Naive thymus-derived CD4-positive, alpha-beta T cell (primary cell): ENCODE data around the gene USPL1. TPM values are rescaled to one million over a fixed set of nuclear protein-coding genes. Genes with fewer than 3 reads are reported as not detected.

Experiments used
- ATAC-seq: fragments of 150-1000 bp; cut with Tn5 transposase; 2 replicates; pipeline ENCODE4 v1.10.0; 2021; ENCODE audit warnings: mild to moderate bottlenecking, moderate library complexity
- CTCF ChIA-PET: fragments of 350-600 bp; sonication (Branson Sonifier 250); formaldehyde crosslinking; loops from one replicate; lab custom pipeline; 2021; ENCODE audit warnings: antibody characterized with exemption; lab: Charles Lee
- POLR2A ChIA-PET: fragments of 350-600 bp; sonication (Branson Sonifier 250); formaldehyde crosslinking; loops from one replicate; lab custom pipeline; 2021; ENCODE audit warnings: antibody characterized with exemption, inconsistent platforms; lab: Charles Lee
- DNase-seq, 9 donors: peaks; one replicate each; pipeline versions ENCODE4 v3.0.0 to v3.0.0-alpha.2; 2020 to 2022; ENCODE audit warnings: mixed read lengths in 1 of 9
- H3K27ac ChIP-seq: one replicate; pipeline ENCODE4 v1.7.0; 2013; ENCODE audit warnings: mild to moderate bottlenecking, low read depth, low read length, moderate library complexity
- H3K27me3 ChIP-seq, 2 donors: one replicate each; pipeline ENCODE4 v1.7.0; 2013; ENCODE audit warnings: low read length in 2 of 2, mild to moderate bottlenecking in 2 of 2, moderate library complexity in 2 of 2; ENCODE audit not compliant: control insufficient read depth in 2 of 2, insufficient read depth in 2 of 2
- H3K36me3 ChIP-seq, 3 experiments: 1 replicate in 2 of 3; 2 replicates in 1 of 3; pipeline ENCODE4 v1.7.0; 2013; ENCODE audit warnings: low read length in 3 of 3, mild to moderate bottlenecking in 3 of 3, moderate library complexity in 1 of 3; ENCODE audit not compliant: insufficient read depth in 3 of 3, control insufficient read depth in 2 of 3
- H3K4me1 ChIP-seq, 2 donors: one replicate each; pipeline ENCODE4 v1.7.0; 2013; ENCODE audit warnings: low read length in 2 of 2, mild to moderate bottlenecking in 2 of 2, moderate library complexity in 1 of 2; ENCODE audit not compliant: control insufficient read depth in 2 of 2, insufficient read depth in 2 of 2
- H3K4me3 ChIP-seq: 2 replicates; pipeline ENCODE4 v1.7.0; 2013; ENCODE audit warnings: mild to moderate bottlenecking, low read length
- H3K9me3 ChIP-seq, 3 experiments: 1 replicate in 2 of 3; 2 replicates in 1 of 3; pipeline ENCODE4 v1.7.0; 2013; ENCODE audit warnings: low read length in 3 of 3; ENCODE audit not compliant: control insufficient read depth in 2 of 3
- H3K27ac Mint-ChIP-seq, 9 donors: one replicate each; pipeline ENCODE4 v1.8.0; 2020 to 2022; ENCODE audit warnings: mixed read lengths in 9 of 9, mild to moderate bottlenecking in 8 of 9, moderate library complexity in 5 of 9, inconsistent platforms in 2 of 9
- H3K27me3 Mint-ChIP-seq, 5 donors: one replicate each; pipeline ENCODE4 v1.8.0; 2021 to 2022; ENCODE audit warnings: mixed read lengths in 5 of 5, mild to moderate bottlenecking in 1 of 5
- H3K36me3 Mint-ChIP-seq, 5 donors: one replicate each; pipeline ENCODE4 v1.8.0; 2020 to 2022; ENCODE audit warnings: mixed read lengths in 5 of 5, mild to moderate bottlenecking in 3 of 5, inconsistent platforms in 1 of 5
- H3K4me1 Mint-ChIP-seq, 7 donors: one replicate each; pipeline ENCODE4 v1.8.0; 2020 to 2022; ENCODE audit warnings: mixed read lengths in 7 of 7, mild to moderate bottlenecking in 3 of 7, inconsistent platforms in 1 of 7
- H3K4me3 Mint-ChIP-seq, 10 donors: one replicate each; pipeline ENCODE4 v1.8.0; 2020 to 2022; ENCODE audit warnings: mild to moderate bottlenecking in 10 of 10, mixed read lengths in 10 of 10, moderate library complexity in 6 of 10, inconsistent platforms in 2 of 10
- H3K9me3 Mint-ChIP-seq, 11 donors: one replicate each; pipeline ENCODE4 v1.8.0; 2020 to 2022; ENCODE audit warnings: mixed read lengths in 11 of 11, mild to moderate bottlenecking in 4 of 11, inconsistent platforms in 1 of 11, moderate library complexity in 1 of 11
- intact Hi-C, 2 donors: fragments of 100-400 bp; cut with micrococcal nuclease; formaldehyde crosslinking; loops; one replicate each; pipeline ENCODE4 v1.15.1; 2023
- polyA plus RNA-seq, 2 donors: library from polyadenylated mRNA; unstranded; fragments of 300-500 nt; fragmentation: Illumina TruSeq; gene quantifications; one replicate each; pipeline ENCODE4 v1.2.3, GENCODE V29; 2021
- total RNA-seq, 6 experiments: library from RNA in 5 of 6; stranded (reverse) in 5 of 6; gene quantifications; 1 replicate in 5 of 6; 2 replicates in 1 of 6; pipeline ENCODE4 v1.2.3 and lab custom pipeline; 2021 to 2026

USPL1 gene
- total and polyA plus RNA-seq, 7 experiments from 2014 or later, result 17.4 to 34.7 (median 26.6) TPM

DNA sequence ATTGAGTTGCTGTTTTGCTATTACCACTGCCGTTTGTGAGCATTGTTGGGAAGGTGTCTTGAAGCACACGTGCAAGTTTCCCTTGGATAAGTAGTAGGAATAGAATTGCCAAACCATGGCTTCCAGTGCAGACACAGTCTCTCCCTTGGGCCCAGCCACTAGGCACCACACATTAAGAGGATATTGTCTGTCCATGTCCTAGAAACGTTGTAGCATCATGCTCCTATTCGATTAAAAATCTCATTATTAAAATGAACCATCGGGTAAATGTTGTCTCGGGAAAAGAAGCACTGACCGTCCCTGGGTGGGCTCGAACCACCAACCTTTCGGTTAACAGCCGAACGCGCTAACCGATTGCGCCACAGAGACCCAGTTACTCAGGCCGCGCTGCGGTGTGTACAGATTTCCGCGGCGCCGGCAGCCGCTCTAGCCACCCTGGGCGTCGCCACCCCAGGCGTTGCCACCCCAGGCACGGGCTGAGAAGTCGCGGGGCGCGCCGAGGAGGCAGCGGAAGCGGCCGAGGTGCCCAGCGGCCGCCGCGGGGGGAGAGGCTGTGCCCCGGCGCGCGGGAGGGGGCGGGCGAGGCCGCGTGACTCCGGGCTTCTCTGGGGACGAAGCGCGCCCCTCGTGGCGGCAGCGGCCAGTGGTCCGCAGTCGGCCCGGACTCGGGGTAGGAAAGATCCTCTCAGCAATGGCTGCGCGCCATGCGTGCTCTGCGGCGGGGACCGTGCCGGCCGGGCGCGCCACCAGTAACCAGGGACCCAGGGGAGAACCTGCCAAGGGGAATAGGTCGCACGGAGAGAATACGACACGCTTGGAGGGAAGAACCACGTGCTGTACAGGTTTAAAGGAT, 56.2 kb downstream of the USPL1 start:
- ATAC-seq, result peak; percentile 97
- peak overlapping the region; percentile 72 to 90 (median 88) for H3K4me3 Mint-ChIP-seq
- peaks cover 2 to 32% (median 15%) of the 10 kb centered on the region in 7 donors for H3K4me1 Mint-ChIP-seq
- peaks cover 0 to 36% (median 0%) of the 10 kb centered on the region in 5 donors for H3K27me3 Mint-ChIP-seq
- Histone ChIP-seq H3K9me3 (no peaks in the 10 kb centered on the region), H3K4me1 (peaks cover 0 to 5% of the 10 kb centered on the region in 2 donors), H3K27me3 (no peaks in the 10 kb centered on the region), H3K4me3 (peak overlapping the region; percentile 67), H3K27ac (peak overlapping the region; percentile 38), H3K36me3 (no peaks in the 10 kb centered on the region)
- peak; percentile 79 to 94 (median 86) for DNase-seq
- intact Hi-C loops, result loop anchor here (1.0 to 10.0 kb wide), 9 partner anchors 20 to 822 kb away; partner anchors contain the start of genes HMGB1 (in 2 of the 2), USPL1 (in 2 of the 2) and UBL3 (in 1 of the 2)
- no peaks in the 10 kb centered on the region for H3K36me3 Mint-ChIP-seq
- ChIA-PET POLR2A (interaction anchor here (1.6 kb wide), 1 partner anchor 61 kb away, joined by 3 read pairs; the partner anchor contains the start of gene ALOX5AP), CTCF (interaction anchor here (0.7 kb wide), 1 partner anchor 58 kb away, joined by 3 read pairs; no protein-coding TSS in a partner anchor)
- peak overlapping the region; percentile 81 to 98 (median 91) for H3K27ac Mint-ChIP-seq
- H3K9me3 Mint-ChIP-seq, result peaks cover 0 to 8% (median 0%) of the 10 kb centered on the region in 11 donors

DNA sequence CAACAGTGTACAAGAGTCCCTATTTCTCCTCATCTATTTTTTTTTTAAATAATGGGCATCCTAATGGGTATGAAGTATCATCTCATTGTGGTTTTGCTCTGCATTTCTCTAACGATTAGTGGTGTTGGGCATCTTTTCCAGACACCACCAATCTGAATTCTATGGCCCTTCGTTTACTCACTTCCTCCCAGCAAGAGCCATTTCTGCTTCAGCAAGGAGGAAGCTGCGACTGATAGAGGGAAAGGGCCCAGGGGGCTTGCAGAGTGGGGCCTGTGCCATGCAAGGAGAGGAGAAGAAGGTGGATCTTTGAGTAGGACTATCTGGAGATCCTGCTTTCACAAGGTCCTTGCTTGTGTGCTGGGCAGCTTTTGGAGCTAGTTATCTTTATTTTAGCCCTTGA, 58.0 kb downstream of the USPL1 start:
- intact Hi-C loops, result loop anchor here (2.0 to 10.0 kb wide), 3 partner anchors 192 to 487 kb away; partner anchors contain the start of gene HMGB1 (in 1 of the 2)
- H3K27ac ChIP-seq, result no peak overlapping the region

DNA sequence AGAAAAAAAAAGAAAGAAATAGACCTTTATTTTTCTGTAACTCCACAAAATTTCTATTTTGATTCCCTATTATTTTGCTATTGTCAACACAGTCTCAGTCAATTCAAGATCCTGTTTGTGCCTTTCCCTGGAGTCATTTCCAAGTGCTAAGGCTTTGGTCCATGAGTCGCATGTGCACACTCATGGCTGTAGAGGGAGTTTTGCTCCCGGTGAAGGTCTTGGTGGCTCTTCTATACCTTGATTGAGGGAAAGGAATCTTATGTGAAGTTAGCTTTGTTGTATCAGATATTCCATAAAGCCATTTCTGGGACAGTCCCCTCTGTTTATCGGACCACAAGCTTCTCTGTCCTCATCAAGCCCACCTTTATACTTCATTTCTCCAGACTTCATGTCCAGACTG, 59.0 kb downstream of the USPL1 start:
- no peaks in the 10 kb centered on the region for H3K27me3 ChIP-seq

More for the DNA sequence above, 58.0 kb downstream of the USPL1 start:
- Mint-ChIP-seq H3K9me3 (peaks cover 0 to 8% (median 0%) of the 10 kb centered on the region in 11 donors), H3K36me3 (no peaks in the 10 kb centered on the region), H3K27ac (peak overlapping the region in 1 of 9 donors; percentile 26), H3K27me3 (peaks cover 0 to 36% (median 0%) of the 10 kb centered on the region in 5 donors), H3K4me1 (peaks cover 4 to 38% (median 23%) of the 10 kb centered on the region in 7 donors), H3K4me3 (peak overlapping the region in 4 of 10 donors; percentile 36 to 77 (median 64))
- no peaks in the 10 kb centered on the region for H3K9me3 ChIP-seq
- ChIA-PET POLR2A (interaction anchor here (0.6 kb wide), 3 partner anchors 25 to 1627 kb away, joined by 3 to 4 read pairs (median 3); no protein-coding TSS in a partner anchor), CTCF (interaction anchor here (1.0 kb wide), 1 partner anchor 128 kb away, joined by 5 read pairs; no protein-coding TSS in a partner anchor)
- H3K36me3 ChIP-seq, result no peaks in the 10 kb centered on the region
- no peak overlapping the region for H3K4me3 ChIP-seq
- H3K27me3 ChIP-seq, result no peaks in the 10 kb centered on the region
- DNase-seq (no peak), ATAC-seq (no peak)
- peaks cover 0 to 5% of the 10 kb centered on the region in 2 donors for H3K4me1 ChIP-seq

DNA sequence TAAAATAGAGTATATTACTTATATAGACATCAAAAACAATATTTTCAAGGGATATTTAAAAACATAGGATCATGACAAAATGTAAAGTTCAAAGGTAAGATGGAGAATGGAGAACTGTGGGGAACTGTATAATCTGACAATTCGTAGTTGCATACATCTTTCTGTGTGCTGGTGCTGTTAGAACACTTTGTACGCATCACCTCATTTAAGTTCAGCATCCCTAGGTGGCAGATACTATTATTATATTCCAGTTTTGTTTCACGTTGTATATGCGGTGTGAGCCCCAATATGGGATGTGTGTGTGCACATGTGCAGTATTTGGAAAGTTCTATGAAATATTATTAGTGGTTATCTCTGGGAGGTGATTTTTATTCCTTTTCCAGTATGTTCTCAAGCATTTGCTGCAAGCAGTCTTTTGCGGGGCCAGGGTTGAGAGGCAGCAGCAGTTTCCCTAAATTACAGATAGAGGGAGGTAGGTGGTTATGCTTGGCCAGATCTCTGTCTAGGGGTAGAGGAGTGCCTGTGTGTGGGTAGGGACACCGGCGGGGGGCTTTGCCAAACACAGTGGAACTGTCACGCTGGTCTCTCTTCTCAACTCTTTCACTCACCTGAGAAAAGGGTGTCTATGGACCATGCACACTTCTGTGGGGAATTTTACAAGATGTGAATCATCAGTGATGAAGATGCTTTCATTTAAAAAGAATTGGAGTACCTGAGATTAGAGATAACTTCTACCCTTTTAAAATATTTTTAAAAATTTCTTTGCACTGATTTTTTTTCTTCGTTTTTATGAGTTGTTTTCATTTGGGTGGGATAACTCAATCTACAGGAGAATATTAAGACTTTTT, 62.0 kb downstream of the USPL1 start:
- Histone ChIP-seq H3K36me3 (no peaks in the 10 kb centered on the region), H3K9me3 (no peaks in the 10 kb centered on the region), H3K27me3 (no peaks in the 10 kb centered on the region), H3K4me1 (no peaks in the 10 kb centered on the region), H3K27ac (no peak overlapping the region), H3K4me3 (no peak overlapping the region)
- peak overlapping the region in 5 of 9 donors; percentile 34 to 76 (median 42) for H3K27ac Mint-ChIP-seq
- H3K4me1 Mint-ChIP-seq, result peaks cover 4 to 15% (median 10%) of the 10 kb centered on the region in 7 donors
- peaks cover 0 to 2% (median 0%) of the 10 kb centered on the region in 11 donors for H3K9me3 Mint-ChIP-seq
- peaks cover 0 to 26% (median 0%) of the 10 kb centered on the region in 5 donors for H3K27me3 Mint-ChIP-seq
- intact Hi-C loops, result loop anchor here (1.0 to 10.0 kb wide), 6 partner anchors 61 to 365 kb away; partner anchors contain the start of gene HMGB1 (in 1 of the 2)
- no peaks in the 10 kb centered on the region for H3K36me3 Mint-ChIP-seq
- DNase-seq (peak in 6 of 9 donors; percentile 19 to 49 (median 36)), ATAC-seq (peak; percentile 90)
- ChIA-PET CTCF (interaction anchor here (1.3 kb wide), 1 partner anchor 63 kb away, joined by 3 read pairs; no protein-coding TSS in a partner anchor), POLR2A (interaction anchor here (0.8 kb wide), 1 partner anchor 62 kb away, joined by 3 read pairs; the partner anchor contains the start of gene USPL1)
- peak overlapping the region in 1 of 10 donors; percentile 1 for H3K4me3 Mint-ChIP-seq

More for the DNA sequence above, 59.0 kb downstream of the USPL1 start:
- H3K9me3 Mint-ChIP-seq, result peaks cover 0 to 8% (median 0%) of the 10 kb centered on the region in 11 donors
- Histone ChIP-seq H3K9me3 (no peaks in the 10 kb centered on the region), H3K36me3 (no peaks in the 10 kb centered on the region), H3K27ac (no peak overlapping the region), H3K4me3 (no peak overlapping the region), H3K4me1 (peaks cover 0 to 5% of the 10 kb centered on the region in 2 donors)
- no peak overlapping the region for H3K27ac Mint-ChIP-seq
- intact Hi-C loops, result loop anchor here in 1 of 2 donors (5.0 to 10.0 kb wide), 2 partner anchors 191 to 212 kb away; partner anchors contain the start of gene HMGB1
- H3K27me3 Mint-ChIP-seq, result peaks cover 0 to 31% (median 0%) of the 10 kb centered on the region in 5 donors
- peaks cover 4 to 30% (median 19%) of the 10 kb centered on the region in 7 donors for H3K4me1 Mint-ChIP-seq
- ChIA-PET POLR2A (no interaction called here), CTCF (no interaction called here)
- no peak for ATAC-seq
- no peak for DNase-seq
- H3K36me3 Mint-ChIP-seq, result no peaks in the 10 kb centered on the region
- H3K4me3 Mint-ChIP-seq, result peak overlapping the region in 1 of 10 donors; percentile 63

DNA sequence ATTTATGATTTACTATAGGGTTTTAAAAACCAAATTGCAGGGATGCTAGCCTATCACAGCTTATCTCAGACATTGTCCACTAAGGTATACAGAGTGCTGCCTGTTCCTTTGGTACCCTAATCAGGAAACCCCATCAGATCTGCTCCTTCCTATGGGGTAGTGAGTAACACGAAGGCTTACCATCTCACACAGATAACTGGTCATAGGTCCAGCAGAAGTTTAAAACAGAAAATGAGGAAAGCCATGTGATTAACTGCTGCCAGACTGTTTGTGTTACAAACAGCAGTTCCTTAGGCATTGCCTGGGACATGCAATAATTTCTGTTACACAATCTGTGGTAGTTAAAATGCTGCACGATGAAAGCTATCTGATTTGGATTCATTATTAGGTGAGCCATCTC, 64.1 kb downstream of the USPL1 start:
- DNase-seq, result no peak
- Histone ChIP-seq H3K27ac (no peak overlapping the region), H3K4me3 (no peak overlapping the region), H3K9me3 (no peaks in the 10 kb centered on the region), H3K4me1 (no peaks in the 10 kb centered on the region), H3K27me3 (no peaks in the 10 kb centered on the region), H3K36me3 (no peaks in the 10 kb centered on the region)
- POLR2A ChIA-PET, result no interaction called here
- Mint-ChIP-seq H3K27me3 (peaks cover 0 to 15% (median 0%) of the 10 kb centered on the region in 5 donors), H3K36me3 (no peaks in the 10 kb centered on the region), H3K27ac (no peak overlapping the region), H3K4me3 (no peak overlapping the region), H3K4me1 (peaks cover 0 to 10% (median 6%) of the 10 kb centered on the region in 7 donors), H3K9me3 (no peaks in the 10 kb centered on the region)
- CTCF ChIA-PET, result interaction anchor here (1.0 kb wide), 1 partner anchor 122 kb away, joined by 3 read pairs; no protein-coding TSS in a partner anchor
- intact Hi-C loops, result no loop called here
- peak; percentile 72 for ATAC-seq
